HG02852 (cell line): Measurements from ENCODE around the gene RBM20.
A peak's percentile ranks its signal among the peaks of the same experiment; 100 is the strongest.

ENCODE experiments used
- ATAC-seq: cut with Tn5 transposase; IDR thresholded peaks from one replicate; pipeline ENCODE4 v1.9.1; 2021; ENCODE audit warnings: mild to moderate bottlenecking, moderate library complexity; ENCODE audit not compliant: unreplicated experiment

Gene RBM20

DNA sequence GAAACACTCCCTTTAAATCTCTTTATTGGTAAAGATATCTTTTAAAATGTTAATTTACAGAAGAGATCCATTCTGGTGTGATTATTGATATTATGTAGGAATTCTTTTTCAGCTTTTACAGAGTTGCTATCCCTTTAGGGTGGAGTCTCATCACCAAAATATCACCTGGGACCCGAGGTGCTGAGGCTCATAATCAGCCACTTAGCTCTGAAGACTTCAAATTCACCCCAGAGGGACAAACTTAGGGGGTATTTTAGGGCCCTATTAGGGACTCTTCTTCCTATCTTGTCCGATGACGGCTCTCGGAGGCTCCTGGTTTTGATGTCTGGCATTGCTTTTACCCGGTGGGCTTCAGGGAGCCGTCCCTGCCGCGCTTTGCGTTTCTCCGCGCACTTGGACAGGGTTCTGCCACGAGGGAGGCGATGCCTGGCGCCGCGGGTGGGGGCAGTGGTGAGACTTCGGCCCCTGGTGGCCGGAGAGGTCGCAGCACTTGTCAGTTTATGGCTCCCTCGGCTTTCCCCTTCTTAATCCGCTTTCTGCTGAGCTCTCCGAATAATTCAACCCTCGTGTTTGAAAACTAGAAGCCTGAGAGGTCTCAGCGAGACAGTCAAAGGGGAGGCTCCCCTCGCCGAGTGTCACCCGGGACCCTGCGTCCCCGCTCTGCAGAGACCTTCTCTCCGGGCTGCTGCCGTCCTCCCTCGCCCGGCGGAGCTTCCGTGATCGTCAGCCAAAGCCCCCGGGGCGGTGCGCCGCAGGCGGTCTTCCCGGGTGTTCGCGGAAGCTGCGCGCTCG is 27.8 kb downstream of the RBM20 start:
- ATAC-seq = peak; percentile 99

DNA sequence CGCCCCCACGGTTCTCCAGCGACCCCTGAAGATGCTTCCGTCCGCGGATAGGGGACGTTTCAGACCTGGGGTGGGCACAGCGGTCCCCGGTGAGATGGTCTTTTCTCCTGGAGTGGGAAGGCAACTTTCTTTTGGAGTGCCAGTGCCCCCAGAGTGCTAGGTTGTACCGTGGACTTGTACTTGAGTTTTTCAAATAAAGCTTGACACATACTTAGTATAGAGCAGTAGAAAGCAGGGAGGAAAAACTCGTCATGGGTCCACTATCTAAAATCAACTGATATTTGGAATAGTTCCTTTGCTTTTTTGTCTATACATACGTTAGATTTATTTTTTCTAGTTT is 28.4 kb downstream of the RBM20 start:
- peak; percentile 34 for ATAC-seq

DNA sequence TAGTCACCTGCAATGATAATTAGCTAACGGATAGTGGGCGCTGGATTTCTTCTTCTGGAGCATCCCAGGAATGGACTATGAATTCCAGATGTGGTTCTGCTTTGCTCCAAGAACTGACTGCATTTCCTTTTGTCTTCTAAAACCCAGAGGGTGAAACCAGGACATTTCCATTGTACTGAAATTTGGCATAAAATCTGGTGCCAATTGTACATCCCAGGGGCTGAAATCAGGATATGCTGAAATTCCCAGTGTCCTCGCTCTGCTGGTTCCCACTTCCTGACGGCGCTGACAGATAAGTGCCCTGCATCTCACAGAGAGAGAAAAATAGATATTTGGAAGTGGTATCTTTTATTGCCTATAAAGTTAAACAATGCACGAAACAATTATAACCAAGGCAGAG is 31.9 kb downstream of the RBM20 start:
- ATAC-seq = no peak

DNA sequence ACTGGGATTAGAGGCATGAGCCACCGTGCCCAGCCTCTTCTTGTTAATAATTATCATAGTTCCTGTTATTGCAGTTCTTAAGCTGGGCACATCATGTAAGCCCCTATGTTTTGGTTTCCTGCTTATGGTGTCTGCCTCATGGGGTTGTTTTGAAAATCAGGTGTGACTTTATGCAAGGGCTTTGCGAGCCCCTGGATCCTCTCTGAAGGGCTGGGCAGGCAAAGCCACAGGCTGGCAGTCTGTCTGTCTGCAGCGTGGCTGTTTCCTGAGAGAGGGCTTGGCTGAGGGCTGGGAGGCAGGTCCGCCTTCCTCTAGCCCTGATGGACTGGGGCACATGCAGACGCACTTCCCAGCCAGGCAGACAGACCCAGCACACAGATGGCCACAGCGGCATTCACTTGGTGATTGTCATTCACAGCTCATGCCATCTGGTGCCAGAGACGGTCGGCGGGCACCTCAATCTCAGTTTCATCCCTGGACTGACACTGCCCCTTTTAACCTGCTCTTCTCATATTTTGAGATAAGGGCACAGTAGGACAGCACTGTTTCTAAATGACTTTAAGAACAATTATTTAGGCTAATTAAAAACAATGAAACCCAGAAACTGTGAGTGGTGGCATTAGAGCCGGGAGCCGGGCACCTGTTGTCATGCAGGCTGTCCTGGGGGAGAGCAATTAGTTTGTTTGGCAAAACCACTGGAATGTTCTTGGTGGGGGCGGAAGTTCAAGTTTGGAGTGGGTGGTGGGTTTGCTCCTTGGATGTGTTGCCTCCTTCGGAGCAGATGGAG is 35.5 kb downstream of the RBM20 start:
- ATAC-seq = no peak

DNA sequence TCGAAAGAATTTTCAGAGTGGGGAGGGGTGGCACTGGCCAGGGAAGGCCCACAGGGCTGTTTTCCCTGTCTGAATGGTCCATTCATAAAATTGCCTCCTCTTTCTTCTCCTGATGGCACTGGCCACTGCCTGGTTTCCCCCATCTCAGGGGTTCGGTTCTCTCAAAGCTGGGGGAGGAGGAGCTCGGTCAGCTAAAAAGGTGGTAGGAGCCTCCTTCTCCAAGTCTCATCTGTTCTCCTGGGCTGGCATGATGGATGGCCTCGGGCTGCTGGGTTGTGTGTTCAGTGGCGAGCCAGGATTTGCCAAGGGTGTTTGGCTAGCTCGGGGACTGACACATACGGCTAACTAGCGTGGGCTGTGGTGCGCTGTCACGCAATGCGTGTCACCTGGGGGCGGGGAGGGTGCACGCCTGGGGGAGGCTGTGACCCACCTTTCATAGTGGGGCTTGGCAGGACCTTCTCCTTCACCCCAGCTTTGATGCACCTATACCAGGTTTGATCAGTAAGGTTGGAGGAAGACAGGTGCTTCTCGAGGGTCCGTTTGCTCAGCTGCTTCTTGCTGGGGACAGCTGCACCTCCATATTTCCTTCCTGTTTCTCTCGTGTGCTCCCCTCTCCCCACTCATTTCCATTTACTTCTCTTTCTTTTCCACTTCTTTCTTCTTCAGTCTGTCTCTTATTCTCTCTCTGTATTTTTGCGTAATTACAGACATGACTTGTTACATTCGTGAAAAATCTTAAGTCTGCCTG is 36.3 kb downstream of the RBM20 start:
- no peak for ATAC-seq

DNA sequence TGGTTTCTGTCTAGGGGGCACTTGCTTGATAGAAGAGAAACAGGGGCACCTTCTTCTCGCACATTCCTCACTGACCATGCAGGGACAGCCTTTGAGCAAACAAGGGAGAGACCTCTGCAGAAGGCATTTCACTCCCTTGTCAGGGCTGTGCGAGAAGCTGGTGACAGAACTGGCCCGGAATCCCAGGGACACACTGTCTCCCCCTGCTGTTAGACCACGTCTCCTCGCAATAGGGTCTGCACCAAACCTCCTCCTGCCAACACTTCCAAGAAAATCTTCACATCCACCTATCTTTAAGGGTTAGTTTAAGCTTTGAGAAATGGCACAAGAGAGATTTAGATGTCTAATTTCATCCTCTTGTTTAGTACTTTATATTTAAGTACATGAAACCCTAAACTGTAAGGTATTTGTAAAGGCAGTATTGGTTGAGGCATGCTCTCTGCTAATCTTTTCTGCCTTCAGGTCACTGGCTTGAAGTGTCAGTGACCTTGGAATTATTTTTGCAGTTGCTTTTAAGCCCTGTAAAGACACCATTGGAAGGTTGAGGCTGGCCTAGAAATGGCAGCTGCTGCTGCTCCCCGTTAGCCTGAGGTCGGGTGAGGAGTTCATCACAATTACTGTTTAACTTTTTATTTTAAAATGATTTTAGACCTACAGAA is 37.0 kb downstream of the RBM20 start:
- no peak for ATAC-seq

DNA sequence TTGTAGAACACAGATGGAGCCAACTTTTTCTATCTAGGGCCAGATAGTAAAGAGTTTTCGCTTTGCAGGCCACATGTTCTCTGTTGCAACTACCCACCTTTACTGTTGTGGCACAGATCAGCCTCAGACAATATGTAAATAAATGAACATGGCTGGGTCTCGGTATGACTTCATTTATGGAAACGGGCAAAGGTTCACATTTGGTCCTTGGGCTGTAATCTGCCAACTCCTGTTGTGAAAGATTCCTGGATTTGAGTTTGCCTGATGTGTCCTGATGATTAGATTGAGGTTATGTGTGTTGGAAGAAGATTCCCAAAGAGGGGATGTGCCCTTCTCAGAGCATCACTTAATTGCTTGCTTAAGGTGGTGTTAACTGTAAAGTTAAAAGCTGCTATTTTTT is 38.2 kb downstream of the RBM20 start:
- no peak for ATAC-seq

DNA sequence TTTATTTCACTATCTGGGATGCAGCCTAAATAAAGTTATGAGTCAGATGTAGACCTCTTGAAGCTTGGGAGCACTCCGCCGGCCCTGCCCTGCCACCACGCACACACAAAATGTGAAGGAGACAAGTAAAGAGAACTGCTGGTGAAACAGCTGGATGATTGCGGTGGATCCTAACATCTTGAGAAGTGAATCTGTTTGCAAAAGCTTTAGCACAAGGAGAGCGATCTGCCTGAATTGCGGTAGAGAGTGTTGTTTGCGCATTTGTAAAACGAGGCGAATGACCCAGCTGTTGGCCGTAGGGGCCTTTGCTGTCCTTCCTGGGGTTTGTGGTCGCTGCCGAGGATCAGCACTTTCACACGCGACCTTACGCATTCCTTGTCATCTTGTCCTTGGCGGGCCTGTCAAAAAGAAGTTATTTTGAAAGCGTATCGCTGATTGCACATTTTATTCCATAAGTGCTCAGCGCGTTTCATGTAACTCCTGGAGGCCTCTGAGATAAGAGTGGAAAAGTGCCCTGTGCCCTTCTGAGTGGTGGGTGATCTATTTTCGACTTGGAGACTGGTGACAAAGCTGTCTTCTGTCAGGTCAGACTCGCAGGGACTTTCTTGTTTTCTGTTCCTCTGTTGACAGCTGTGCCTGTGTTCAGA is 40.8 kb downstream of the RBM20 start:
- no peak for ATAC-seq

DNA sequence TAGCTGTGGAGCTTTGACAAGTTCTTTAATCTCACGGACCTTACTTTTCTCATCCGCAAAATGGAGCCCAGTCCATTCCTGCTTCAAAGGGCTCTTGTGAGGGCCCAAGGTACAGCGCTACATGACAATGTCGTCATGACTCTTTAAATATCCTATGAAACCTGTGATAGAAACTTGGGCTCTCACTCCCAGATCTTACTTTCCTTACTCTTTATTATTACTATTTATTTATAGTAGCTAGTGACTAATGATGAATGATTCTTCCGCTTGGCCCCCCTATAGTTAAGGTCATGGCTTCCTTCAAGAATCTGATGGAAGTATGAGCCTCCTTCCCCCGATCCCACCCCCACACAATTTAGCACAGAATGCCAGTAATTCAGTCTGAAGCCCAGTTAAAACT is 41.9 kb downstream of the RBM20 start:
- ATAC-seq = no peak

DNA sequence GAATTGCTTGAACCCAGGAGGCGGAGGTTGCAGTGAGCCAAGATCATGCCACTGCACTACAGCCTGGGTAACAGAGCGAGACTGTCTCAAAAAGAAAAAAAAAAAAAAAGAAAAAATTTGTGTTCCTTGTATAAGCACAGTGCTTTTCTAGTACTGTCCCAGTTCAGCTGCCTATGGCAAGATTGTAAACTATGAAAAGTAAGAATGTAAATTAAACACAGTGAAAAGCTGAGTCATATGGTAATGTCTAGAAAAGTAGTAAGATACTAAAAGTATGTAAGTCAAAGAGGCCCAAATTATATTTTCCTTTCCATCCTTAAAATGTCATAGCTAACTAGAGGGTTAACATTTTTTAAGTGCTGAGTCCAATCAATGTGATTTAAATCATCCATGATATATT is 42.8 kb downstream of the RBM20 start:
- no peak for ATAC-seq

DNA sequence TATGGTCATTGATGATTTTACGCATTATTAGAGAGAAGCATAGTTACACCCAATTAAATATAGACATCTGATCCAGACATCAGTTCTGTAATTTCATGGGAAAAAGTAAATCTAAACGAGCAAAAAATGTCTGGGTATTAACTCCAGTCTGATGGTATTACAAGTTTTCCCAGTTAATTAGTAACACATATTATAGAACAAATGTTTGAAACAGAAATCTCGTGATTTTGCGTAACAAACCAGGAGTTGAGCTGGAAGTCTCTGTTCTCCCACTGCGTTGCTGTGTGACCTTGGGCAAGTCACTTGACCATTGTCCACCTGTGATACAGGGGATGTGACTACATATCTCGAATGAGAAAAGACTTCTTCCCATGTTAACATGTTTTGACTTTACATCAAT is 43.3 kb downstream of the RBM20 start:
- no peak for ATAC-seq

DNA sequence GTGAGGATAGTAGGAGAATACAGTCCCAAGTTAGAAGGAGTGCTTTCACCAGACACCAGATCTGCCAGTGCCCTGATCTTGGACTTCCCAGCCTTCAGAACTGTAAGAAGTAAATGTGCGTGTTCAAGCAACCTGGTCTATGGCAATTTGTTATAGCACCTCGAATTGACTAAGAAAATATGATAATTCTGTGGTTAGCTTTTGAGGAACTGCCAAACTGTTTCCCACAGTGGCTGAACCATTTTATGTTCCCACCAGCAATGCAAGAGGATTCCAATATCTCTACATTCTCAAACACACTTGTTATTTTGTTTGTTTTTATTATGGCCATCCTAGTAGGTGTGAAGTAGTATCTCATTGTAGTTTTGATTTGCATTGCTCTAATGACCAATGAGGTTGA is 47.0 kb downstream of the RBM20 start:
- no peak for ATAC-seq

DNA sequence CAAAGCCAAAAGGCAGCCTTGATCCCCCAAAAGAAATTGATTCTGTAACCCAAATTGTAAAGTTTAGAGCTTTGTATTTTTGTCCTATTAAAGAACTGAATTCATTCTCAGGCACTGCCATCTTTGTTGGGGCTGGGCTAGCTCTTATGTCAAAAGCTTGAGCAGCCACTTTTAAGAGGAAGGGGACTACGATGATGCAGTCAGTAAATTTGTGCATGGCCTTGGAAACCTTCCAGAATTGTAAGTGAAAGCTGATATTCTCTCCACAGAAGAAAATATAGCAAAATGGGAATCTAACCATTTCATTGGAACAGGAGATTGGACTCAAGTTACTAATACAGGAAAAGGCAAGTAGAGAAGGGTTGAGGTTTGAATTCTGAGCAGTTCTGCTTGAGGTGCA is 50.1 kb downstream of the RBM20 start:
- no peak for ATAC-seq

DNA sequence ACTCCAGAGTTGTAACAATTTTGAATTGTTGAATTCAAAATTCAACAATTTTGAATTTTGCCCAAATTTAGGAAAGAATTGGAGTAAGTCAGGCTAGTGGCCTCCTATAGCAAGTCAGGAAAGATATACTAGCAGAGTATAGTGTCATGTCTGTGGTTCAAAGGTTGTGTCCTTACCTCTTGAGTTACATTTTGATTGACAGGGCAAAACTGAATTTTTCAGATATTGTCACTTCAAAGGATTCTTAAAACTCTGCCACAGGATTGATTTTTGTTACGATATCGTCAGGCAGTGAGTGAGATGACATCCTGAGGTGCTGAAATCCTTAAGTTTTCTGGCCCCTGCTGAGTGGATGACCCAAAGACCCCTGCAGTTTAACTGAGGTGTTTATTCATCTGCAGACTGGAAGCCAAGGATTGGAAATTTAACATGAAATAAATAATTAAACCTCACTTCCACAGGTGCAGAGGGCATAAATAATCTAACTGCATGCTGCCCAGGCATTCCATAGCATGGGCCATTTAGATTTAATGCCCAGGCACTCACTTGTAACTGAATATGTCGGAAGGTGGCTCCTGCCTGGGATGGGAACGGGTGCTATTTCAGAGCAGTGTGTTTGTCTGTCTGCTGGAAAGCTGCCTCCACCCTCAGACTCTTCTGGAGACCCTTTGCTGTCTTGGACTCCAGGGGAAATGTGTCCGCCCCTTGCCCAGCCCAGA is 50.8 kb downstream of the RBM20 start:
- no peak for ATAC-seq

DNA sequence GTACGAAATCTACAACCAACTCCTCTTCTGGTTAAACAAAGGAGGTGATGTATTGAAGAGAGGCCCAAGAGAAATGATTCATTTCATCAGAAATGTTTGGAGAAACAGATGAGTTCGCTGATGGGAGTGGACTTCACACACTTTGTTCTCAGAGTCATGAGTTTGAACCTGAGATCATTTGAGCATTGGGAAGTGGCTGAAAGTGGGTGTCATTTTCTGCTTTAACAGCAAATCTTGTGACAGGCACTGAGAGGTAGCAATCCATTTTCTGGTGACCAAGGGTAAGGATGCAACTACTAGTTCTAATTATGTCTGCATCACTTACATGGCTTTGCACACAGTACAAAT is 51.4 kb downstream of the RBM20 start:
- ATAC-seq = no peak

DNA sequence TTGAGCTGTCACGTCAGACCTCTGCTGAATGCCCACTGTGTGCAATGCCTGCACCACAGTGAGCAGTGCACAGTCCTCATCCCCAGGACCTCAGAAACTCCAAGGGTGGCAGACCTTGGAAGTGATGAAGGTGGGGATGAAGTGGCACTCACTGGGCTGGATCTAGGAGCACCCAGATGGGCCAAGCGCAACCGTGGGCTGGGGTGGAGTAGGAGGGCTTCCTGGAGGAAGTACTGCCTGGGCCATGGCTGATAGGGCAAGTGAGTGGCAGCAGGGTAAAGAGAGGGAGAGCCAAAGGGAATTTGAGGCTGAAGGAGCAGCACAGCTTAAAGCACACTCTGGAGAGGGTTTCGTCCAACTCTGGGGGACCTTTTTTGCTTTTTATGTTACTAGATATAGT is 52.3 kb downstream of the RBM20 start:
- ATAC-seq = no peak

DNA sequence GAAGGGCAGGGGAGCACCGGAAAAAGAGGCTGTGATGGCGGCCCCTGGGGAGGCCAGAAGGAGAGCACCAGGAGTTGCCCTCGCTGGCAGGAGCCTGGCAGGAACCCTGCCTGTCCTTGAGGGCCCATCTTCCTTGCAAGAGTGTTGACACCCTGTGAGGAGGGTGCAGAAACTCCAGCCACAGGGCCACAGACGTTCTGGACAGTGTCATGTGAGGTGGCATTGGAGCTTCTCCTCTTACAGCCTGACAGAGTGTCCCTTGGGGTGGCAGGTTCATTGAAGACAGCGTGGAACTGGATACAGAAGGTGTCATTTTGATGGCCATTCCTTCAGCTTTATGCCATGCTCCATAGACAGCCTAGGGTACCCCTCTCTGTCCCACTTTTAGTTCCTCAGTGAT is 54.2 kb downstream of the RBM20 start:
- ATAC-seq = no peak

DNA sequence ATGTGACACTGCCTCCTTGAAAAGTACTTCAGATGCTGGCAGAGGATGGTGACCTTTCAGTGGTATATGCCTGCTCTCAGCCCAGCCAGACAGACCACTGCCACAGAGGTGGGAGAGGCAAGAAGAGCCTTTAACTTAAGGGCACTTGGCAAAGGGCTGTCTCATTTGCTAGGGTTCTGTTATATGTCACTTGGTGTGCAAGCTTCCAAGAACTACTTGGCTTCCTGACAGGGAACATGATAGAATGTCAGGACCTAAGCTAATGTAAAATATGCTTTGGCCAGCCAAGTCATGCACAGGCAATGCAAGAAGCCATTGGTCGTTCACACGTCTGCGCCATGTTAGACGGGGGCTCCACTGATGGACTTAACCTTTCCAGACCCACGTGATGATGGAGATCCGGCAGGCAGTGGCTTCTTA is 54.7 kb downstream of the RBM20 start:
- no peak for ATAC-seq

DNA sequence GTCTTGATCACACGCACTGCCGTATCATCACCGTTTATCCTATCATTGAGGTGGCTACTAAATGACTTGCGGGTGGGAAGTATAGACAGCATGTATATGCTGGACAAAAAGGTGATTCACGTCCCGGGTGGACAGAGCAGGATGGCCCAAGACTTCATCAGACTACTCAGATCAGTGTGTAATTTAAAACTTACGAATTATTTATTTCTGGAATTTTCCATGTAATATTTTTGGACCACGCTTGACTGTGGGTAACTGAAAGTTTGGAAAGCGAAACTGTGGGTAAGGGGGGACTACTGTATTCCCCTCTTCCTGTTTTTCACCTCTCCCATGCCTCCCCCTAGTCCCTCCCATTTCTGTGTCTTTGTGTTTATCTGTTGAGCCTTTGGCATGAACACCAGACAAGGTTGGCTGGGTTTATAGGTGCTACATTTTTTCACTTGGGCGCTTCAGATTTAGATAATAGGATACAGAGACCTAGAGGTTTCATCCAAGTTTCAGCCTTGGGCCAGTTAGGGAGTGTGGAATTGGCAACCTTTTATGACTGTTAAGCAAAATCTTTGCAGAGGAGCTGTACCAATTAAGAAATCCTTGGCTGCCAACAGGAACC is 55.8 kb downstream of the RBM20 start:
- no peak for ATAC-seq
